Head of caudate nucleus (tissue), 42 donors: ENCODE measurements around the gene FAM9A.

Source experiments
- DNase-seq, 42 donors: peaks; one replicate each; pipeline versions ENCODE4 v3.0.0 to v3.0.0-alpha.2; 2020 to 2021; ENCODE audit warnings: mixed read lengths in 7 of 42
- intact Hi-C: fragments of 100-400 bp; cut with DNase I; formaldehyde crosslinking; loops from one replicate; pipeline ENCODE4 v1.15.0; 2022

Gene FAM9A

GRCh38 chrX:8743126-8743732 lies 58.0 kb downstream of the FAM9A start:
- DNase-seq = peak in 38 of 42 donors; percentile 10 to 77 (median 50)
- intact Hi-C loops = loop anchor here (5.0 kb wide), 1 partner anchor 751 kb away; no protein-coding TSS in a partner anchor

DNA sequence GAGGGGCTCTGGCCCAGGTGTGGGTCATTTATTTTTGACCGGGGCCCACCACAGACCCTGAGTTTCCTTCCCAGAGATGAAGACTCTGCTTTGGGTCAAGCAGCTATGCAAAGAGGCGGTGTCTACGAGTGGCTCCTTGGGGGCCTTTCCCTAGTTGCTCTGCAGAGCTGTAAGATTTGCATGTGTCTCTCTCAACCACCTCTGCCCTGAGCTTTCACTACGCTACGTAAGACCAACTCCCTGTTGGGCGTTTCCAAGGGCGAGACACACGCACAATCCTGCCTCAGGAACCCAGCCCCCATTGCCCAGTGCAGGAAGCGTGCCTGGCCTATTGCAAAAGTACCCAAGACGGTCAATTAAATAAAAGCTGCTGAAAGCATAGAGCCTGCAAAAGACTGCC lies 59.2 kb downstream of the FAM9A start:
- DNase-seq = no peak
- intact Hi-C loops = loop anchor here (5.0 kb wide), 1 partner anchor 750 kb away; no protein-coding TSS in a partner anchor
